GM12878 (cell line): Measurements from ENCODE around the gene LYL1.

Experiments used
- CBFB ChIP-seq: IDR thresholded peaks from 2 replicates; pipeline ENCODE4 v1.6.1; 2016; ENCODE audit warnings: antibody characterized with exemption, low read depth
- CHD1 ChIP-seq: IDR thresholded peaks from 2 replicates; pipeline ENCODE4 v1.6.1; 2012; ENCODE audit warnings: low read depth, low read length, improper control_type of control experiment
- EZH2 ChIP-seq: IDR thresholded peaks from 2 replicates; pipeline ENCODE4 v1.6.1; 2012; ENCODE audit warnings: low read depth, mild to moderate bottlenecking, control low read depth, inconsistent platforms, low read length, borderline replicate concordance; ENCODE audit not compliant: control insufficient read depth
- HDAC2 ChIP-seq: fragments of 200-600 bp; sonication (generic); IDR thresholded peaks from 2 replicates; pipeline ENCODE4 v1.6.1; 2017
- JUND ChIP-seq: IDR thresholded peaks from 2 replicates; pipeline ENCODE4 v1.6.1; 2012; ENCODE audit warnings: low read depth, mild to moderate bottlenecking, low read length, improper control_type of control experiment, moderate library complexity
- POLR2A ChIP-seq: IDR thresholded peaks from 2 replicates; pipeline ENCODE4 v1.6.1; 2011; ENCODE audit warnings: low read depth, mild to moderate bottlenecking, low read length
- POLR2AphosphoS5 ChIP-seq: IDR thresholded peaks from 2 replicates; pipeline ENCODE4 v1.6.1; 2011; ENCODE audit warnings: mild to moderate bottlenecking, low read length, inconsistent platforms
- RAD21 ChIP-seq: IDR thresholded peaks from 2 replicates; pipeline ENCODE4 v1.6.1; 2011; ENCODE audit warnings: mild to moderate bottlenecking, low read depth, low read length, moderate library complexity; ENCODE audit not compliant: insufficient read depth
- SMAD1 ChIP-seq: fragments of 450-650 bp; IDR thresholded peaks from 2 replicates; pipeline ENCODE4 v1.6.1; 2018; ENCODE audit warnings: mild to moderate bottlenecking, low read depth; ENCODE audit not compliant: partially characterized antibody
- TF ChIP-seq, protein P1 (sequence below), 3 experiments: IDR thresholded peaks in 2 of 3; conservative IDR thresholded peaks in 1 of 3; 2 replicates each; pipeline ENCODE4 v1.5.1; 2011; ENCODE audit warnings: low read depth in 3 of 3, low read length in 3 of 3, mild to moderate bottlenecking in 3 of 3, control low read depth in 2 of 3, moderate library complexity in 2 of 3, inconsistent platforms in 1 of 3, mixed read lengths in 1 of 3; ENCODE audit not compliant: control insufficient read depth in 2 of 3, insufficient read depth in 1 of 3; ENCODE audit errors: extremely low read depth in 1 of 3
- TF ChIP-seq, protein P2 (sequence below): IDR thresholded peaks from 2 replicates; pipeline ENCODE4 v1.6.1; 2012; ENCODE audit warnings: low read depth, low read length, improper control_type of control experiment
- TF ChIP-seq, protein P3 (sequence below): IDR thresholded peaks from 2 replicates; pipeline ENCODE4 v1.6.1; 2011; ENCODE audit warnings: low read depth, mild to moderate bottlenecking, low read length, moderate library complexity, borderline replicate concordance; ENCODE audit errors: extremely low read depth

DNA sequence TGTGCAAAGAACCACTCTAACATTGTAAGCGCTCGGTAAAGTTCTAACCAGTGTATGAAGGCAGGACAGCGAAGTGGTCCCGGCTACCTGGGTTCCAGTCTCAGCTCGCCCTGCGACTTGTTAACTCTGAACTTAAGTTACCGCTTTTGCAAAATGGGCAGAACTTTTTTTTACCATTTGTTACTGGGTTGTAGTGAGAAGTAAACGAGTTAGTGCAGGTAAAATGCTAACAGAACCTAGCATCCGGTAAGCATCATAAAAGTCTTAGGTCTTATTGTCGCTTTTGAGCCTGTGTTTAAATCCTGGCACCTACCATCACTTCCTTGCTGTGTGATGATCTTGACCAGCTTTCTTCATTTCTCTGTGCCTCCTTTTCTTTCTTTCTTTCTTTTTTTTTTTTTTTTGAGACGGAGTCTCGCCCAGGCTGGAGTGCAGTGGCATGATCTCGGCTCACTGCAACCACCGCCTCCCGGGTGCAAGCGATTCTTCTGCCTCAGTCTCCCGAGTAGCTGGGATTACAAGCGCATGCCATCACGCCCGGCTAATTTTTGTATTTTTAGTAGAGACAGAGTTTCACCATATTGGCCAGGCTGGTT is 14.6 kb upstream of the LYL1 start:
- TF ChIP-seq RAD21 (no peak), CBFB (no peak), HDAC2 (no peak), POLR2A (no peak), POLR2AphosphoS5 (no peak), CHD1 (no peak), EZH2 (no peak), JUND (no peak), SMAD1 (no peak)
- TF ChIP-seq, protein P1, sequence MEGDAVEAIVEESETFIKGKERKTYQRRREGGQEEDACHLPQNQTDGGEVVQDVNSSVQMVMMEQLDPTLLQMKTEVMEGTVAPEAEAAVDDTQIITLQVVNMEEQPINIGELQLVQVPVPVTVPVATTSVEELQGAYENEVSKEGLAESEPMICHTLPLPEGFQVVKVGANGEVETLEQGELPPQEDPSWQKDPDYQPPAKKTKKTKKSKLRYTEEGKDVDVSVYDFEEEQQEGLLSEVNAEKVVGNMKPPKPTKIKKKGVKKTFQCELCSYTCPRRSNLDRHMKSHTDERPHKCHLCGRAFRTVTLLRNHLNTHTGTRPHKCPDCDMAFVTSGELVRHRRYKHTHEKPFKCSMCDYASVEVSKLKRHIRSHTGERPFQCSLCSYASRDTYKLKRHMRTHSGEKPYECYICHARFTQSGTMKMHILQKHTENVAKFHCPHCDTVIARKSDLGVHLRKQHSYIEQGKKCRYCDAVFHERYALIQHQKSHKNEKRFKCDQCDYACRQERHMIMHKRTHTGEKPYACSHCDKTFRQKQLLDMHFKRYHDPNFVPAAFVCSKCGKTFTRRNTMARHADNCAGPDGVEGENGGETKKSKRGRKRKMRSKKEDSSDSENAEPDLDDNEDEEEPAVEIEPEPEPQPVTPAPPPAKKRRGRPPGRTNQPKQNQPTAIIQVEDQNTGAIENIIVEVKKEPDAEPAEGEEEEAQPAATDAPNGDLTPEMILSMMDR (IDR thresholded peaks at IDR 0.05 in 2 of 3, conservative IDR thresholded peaks at IDR 0.05 in 1 of 3; ENCODE audit: control insufficient read depth in 2 of 3, extremely low read depth in 1 of 3, insufficient read depth in 1 of 3, low read depth in 3 of 3, low read length in 3 of 3), result no peak
- TF ChIP-seq, protein P2, sequence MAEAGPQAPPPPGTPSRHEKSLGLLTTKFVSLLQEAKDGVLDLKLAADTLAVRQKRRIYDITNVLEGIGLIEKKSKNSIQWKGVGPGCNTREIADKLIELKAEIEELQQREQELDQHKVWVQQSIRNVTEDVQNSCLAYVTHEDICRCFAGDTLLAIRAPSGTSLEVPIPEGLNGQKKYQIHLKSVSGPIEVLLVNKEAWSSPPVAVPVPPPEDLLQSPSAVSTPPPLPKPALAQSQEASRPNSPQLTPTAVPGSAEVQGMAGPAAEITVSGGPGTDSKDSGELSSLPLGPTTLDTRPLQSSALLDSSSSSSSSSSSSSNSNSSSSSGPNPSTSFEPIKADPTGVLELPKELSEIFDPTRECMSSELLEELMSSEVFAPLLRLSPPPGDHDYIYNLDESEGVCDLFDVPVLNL, result no peak
- TF ChIP-seq, protein P3, sequence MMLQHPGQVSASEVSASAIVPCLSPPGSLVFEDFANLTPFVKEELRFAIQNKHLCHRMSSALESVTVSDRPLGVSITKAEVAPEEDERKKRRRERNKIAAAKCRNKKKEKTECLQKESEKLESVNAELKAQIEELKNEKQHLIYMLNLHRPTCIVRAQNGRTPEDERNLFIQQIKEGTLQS, result no peak
